ENCODE results near the gene HYLS1. TPM values are rescaled to one million over a fixed set of nuclear protein-coding genes. Genes with fewer than 3 reads are reported as not detected.
A peak's percentile ranks its signal among the peaks of the same experiment; 100 is the strongest.

HYLS1 gene
- total and polyA plus RNA-seq, 9 donors = 2.2 to 8.8 (median 4.5) TPM

GRCh38 chr11:125946712-125947418 is 59.4 kb downstream of the HYLS1 start:
- WGBS, 3 donors = 89 to 94% (median 91%) methylated on average over 12 to 14 of the region's 14 CpGs
- Histone ChIP-seq H3K4me1 (ENCODE audit: insufficient read depth) (peaks cover 13% of the 10 kb centered on the region), H3K36me3 (no peaks in the 10 kb centered on the region), H3K27ac (no peak overlapping the region), H3K9me3 (no peaks in the 10 kb centered on the region), H3K4me3 (no peak overlapping the region), H3K27me3 (no peaks in the 10 kb centered on the region)
- no peak for DNase-seq
- intact Hi-C loops (cut with DNase I) = loop anchor here in 2 of 4 donors (10.0 kb wide), 1 partner anchor 108 kb away; no protein-coding TSS in a partner anchor
- no peak for TF ChIP-seq CTCF (IDR thresholded peaks at IDR 0.05)
- no peak for TF ChIP-seq EP300 (IDR thresholded peaks at IDR 0.05)
- no peak for TF ChIP-seq POLR2A (IDR thresholded peaks at IDR 0.05)

- no peak for TF ChIP-seq POLR2A (IDR thresholded peaks at IDR 0.05)
- no peak for TF ChIP-seq CTCF (IDR thresholded peaks at IDR 0.05)
- TF ChIP-seq EP300 (IDR thresholded peaks at IDR 0.05) = no peak
- H3K4me3 ChIP-seq = no peak overlapping the region
- H3K36me3 ChIP-seq = no peaks in the 10 kb centered on the region
- DNase-seq = peak in 1 of 5 donors; percentile 41
- H3K4me1 ChIP-seq (ENCODE audit: insufficient read depth) = peaks cover 13% of the 10 kb centered on the region
- intact Hi-C loops (cut with DNase I) = loop anchor here in 2 of 4 donors (10.0 kb wide), 1 partner anchor 107 kb away; no protein-coding TSS in a partner anchor
- 85 to 92% (median 91%) methylated on average over 24 of the region's 24 CpGs for WGBS, 3 donors
- H3K27ac ChIP-seq = no peak overlapping the region
- H3K27me3 ChIP-seq = no peaks in the 10 kb centered on the region
- H3K9me3 ChIP-seq = no peaks in the 10 kb centered on the region
Measured at GRCh38 chr11:125947419-125948277, 60.2 kb downstream of the HYLS1 start.

GRCh38 chr11:125948278-125949051 is 61.0 kb downstream of the HYLS1 start:
- Histone ChIP-seq H3K36me3 (no peaks in the 10 kb centered on the region), H3K27ac (no peak overlapping the region), H3K9me3 (no peaks in the 10 kb centered on the region), H3K27me3 (no peaks in the 10 kb centered on the region), H3K4me3 (no peak overlapping the region), H3K4me1 (ENCODE audit: insufficient read depth) (peaks cover 17% of the 10 kb centered on the region)
- 76 to 82% (median 78%) methylated on average over 23 of the region's 23 CpGs for WGBS, 3 donors
- TF ChIP-seq EP300 (IDR thresholded peaks at IDR 0.05) (no peak), CTCF (IDR thresholded peaks at IDR 0.05) (no peak), POLR2A (IDR thresholded peaks at IDR 0.05) (no peak)
- peak in 1 of 5 donors; percentile 32 for DNase-seq
- intact Hi-C loops (cut with DNase I) = loop anchor here in 2 of 4 donors (10.0 kb wide), 1 partner anchor 106 kb away; no protein-coding TSS in a partner anchor
